ENCODE measurements around the gene COL6A2. TPM values are rescaled to one million over a fixed set of nuclear protein-coding genes. Genes with fewer than 3 reads are reported as not detected.
"Not testable (repeated sequence)": the region's sequence is repeated elsewhere in the genome, so short reads cannot be mapped to it uniquely, and the experiment has no call there.

COL6A2 gene
- total RNA-seq, 1 donor from 2014 or later, result 37.1 TPM

- no peak for DNase-seq
These were observed 3.4 kb upstream of the COL6A2 start for GRCh38 chr21:46094401-46095082.

- no peak for DNase-seq
These were observed 2.7 kb upstream of the COL6A2 start for GRCh38 chr21:46095083-46095719.

- no peak for DNase-seq
These were observed 1.9 kb upstream of the COL6A2 start for GRCh38 chr21:46095814-46096595.

- no peak for DNase-seq
These were observed 1.1 kb upstream of the COL6A2 start for GRCh38 chr21:46096596-46097335.

- DNase-seq, result no peak
These were observed 610 bp downstream of the COL6A2 start for GRCh38 chr21:46098303-46099141.

- DNase-seq, result no peak
These were observed 1.6 kb downstream of the COL6A2 start for GRCh38 chr21:46099476-46099875.

- no peak for DNase-seq
These were observed 2.1 kb downstream of the COL6A2 start for GRCh38 chr21:46100020-46100419.

GRCh38 chr21:46100426-46100825, 2.5 kb downstream of the COL6A2 start:
- DNase-seq, result no peak

GRCh38 chr21:46100906-46101305, 3.0 kb downstream of the COL6A2 start:
- DNase-seq, result no peak

- DNase-seq, result no peak
These were observed 6.2 kb downstream of the COL6A2 start for GRCh38 chr21:46104104-46104503.

GRCh38 chr21:46107376-46107775, 9.5 kb downstream of the COL6A2 start:
- not testable (repeated sequence) for DNase-seq

GRCh38 chr21:46108827-46109312, 11.0 kb downstream of the COL6A2 start:
- DNase-seq, result no peak

GRCh38 chr21:46109313-46110221, 11.7 kb downstream of the COL6A2 start:
- DNase-seq, result no peak

GRCh38 chr21:46110499-46111192, 12.7 kb downstream of the COL6A2 start:
- no peak for DNase-seq

GRCh38 chr21:46111193-46111571, 13.3 kb downstream of the COL6A2 start:
- no peak for DNase-seq

- DNase-seq, result no peak
These were observed 14.2 kb downstream of the COL6A2 start for GRCh38 chr21:46111857-46112724.

- DNase-seq, result no peak
These were observed 14.9 kb downstream of the COL6A2 start for GRCh38 chr21:46112725-46113215.

- no peak for DNase-seq
These were observed 15.7 kb downstream of the COL6A2 start for GRCh38 chr21:46113497-46114176.
